HEK293T (cell line): ENCODE results near the gene ZC3H6.

Experiments used
- ARNT ChIP-seq: fragments of 450-650 bp; IDR thresholded peaks from 2 replicates; pipeline ENCODE4 v1.6.1; 2017; ENCODE audit warnings: mild to moderate bottlenecking
- SUZ12 ChIP-seq: fragments of 450-650 bp; IDR thresholded peaks from 2 replicates; pipeline ENCODE4 v1.6.1; 2016; ENCODE audit warnings: mild to moderate bottlenecking

GRCh38 chr2:112311932-112312331 lies 36.5 kb downstream of the ZC3H6 start:
- TF ChIP-seq SUZ12 (no peak), ARNT (no peak)
